Measurements from ENCODE around the gene HOXB7. TPM values are rescaled to one million over a fixed set of nuclear protein-coding genes. Genes with fewer than 3 reads are reported as not detected.

HOXB7 gene
- total RNA-seq, 1 donor from 2014 or later: not detected

DNA sequence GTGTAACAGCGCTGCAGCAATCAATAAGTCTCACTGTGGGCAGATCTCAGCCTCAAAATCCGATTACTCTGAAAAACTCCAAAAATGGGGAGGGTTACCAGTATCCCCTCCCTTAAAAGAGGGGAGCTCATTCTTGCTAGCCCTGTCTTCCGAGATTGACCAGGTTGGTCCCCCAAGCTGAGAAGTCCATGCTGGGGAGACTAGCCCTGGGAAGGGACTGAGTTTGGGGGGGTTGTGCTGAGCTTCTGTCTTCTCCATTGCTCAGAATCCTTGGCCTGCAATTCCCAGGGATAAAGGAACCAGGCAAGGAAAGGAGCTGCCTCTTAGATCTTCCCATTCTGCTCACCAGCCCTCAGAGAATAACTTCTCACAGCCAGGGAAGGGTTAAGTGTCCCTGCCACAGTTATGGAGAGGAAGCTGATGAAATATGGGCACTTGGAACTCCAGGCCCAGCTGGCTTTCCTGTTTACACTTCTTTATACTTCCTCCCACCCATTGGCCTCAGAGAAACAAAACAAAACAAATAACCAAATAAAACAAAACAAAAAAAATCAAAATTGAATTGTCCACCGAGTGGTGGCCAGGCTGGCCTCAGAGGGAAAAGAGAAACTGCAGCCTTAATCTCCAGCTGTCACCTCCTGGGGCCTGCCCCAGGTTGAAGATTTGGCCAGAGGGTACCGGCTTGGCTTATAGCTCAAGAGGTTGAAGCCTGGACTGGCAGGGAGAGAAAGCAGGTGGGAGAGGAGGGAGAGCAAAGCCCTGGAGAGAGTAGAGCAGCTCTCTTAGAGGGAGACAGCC lies 23.3 kb downstream of the HOXB7 start:
- no peak for DNase-seq (ENCODE audit: extremely low spot score, unreplicated experiment)
- Mint-ChIP-seq H3K9me3 (ENCODE audit: unreplicated experiment) (no peaks in the 10 kb centered on the region), H3K4me3 (ENCODE audit: unreplicated experiment) (no peak overlapping the region), H3K4me1 (ENCODE audit: unreplicated experiment) (peaks cover 16% of the 10 kb centered on the region), H3K36me3 (ENCODE audit: unreplicated experiment) (peaks cover 1% of the 10 kb centered on the region), H3K27ac (ENCODE audit: unreplicated experiment) (no peak overlapping the region), H3K27me3 (ENCODE audit: unreplicated experiment) (peaks cover 97% of the 10 kb centered on the region)
- TF ChIP-seq, protein P1, sequence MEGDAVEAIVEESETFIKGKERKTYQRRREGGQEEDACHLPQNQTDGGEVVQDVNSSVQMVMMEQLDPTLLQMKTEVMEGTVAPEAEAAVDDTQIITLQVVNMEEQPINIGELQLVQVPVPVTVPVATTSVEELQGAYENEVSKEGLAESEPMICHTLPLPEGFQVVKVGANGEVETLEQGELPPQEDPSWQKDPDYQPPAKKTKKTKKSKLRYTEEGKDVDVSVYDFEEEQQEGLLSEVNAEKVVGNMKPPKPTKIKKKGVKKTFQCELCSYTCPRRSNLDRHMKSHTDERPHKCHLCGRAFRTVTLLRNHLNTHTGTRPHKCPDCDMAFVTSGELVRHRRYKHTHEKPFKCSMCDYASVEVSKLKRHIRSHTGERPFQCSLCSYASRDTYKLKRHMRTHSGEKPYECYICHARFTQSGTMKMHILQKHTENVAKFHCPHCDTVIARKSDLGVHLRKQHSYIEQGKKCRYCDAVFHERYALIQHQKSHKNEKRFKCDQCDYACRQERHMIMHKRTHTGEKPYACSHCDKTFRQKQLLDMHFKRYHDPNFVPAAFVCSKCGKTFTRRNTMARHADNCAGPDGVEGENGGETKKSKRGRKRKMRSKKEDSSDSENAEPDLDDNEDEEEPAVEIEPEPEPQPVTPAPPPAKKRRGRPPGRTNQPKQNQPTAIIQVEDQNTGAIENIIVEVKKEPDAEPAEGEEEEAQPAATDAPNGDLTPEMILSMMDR (IDR thresholded peaks at IDR 0.05): no peak

GRCh38 chr17:48586355-48587258 lies 24.2 kb downstream of the HOXB7 start:
- Mint-ChIP-seq H3K27me3 (ENCODE audit: unreplicated experiment) (peaks cover 97% of the 10 kb centered on the region), H3K4me3 (ENCODE audit: unreplicated experiment) (no peak overlapping the region), H3K9me3 (ENCODE audit: unreplicated experiment) (no peaks in the 10 kb centered on the region), H3K27ac (ENCODE audit: unreplicated experiment) (no peak overlapping the region), H3K36me3 (ENCODE audit: unreplicated experiment) (peaks cover 1% of the 10 kb centered on the region), H3K4me1 (ENCODE audit: unreplicated experiment) (peaks cover 18% of the 10 kb centered on the region)
- TF ChIP-seq, protein P1 (IDR thresholded peaks at IDR 0.05): no peak
- no peak for DNase-seq (ENCODE audit: extremely low spot score, unreplicated experiment)

- Mint-ChIP-seq H3K27me3 (ENCODE audit: unreplicated experiment) (peaks cover 95% of the 10 kb centered on the region), H3K4me3 (ENCODE audit: unreplicated experiment) (no peak overlapping the region), H3K36me3 (ENCODE audit: unreplicated experiment) (peaks cover 1% of the 10 kb centered on the region), H3K27ac (ENCODE audit: unreplicated experiment) (no peak overlapping the region), H3K9me3 (ENCODE audit: unreplicated experiment) (no peaks in the 10 kb centered on the region), H3K4me1 (ENCODE audit: unreplicated experiment) (peaks cover 16% of the 10 kb centered on the region)
- no peak for DNase-seq (ENCODE audit: extremely low spot score, unreplicated experiment)
- TF ChIP-seq, protein P1 (IDR thresholded peaks at IDR 0.05): no peak
These were observed 26.5 kb downstream of the HOXB7 start for GRCh38 chr17:48584223-48584741.

DNA sequence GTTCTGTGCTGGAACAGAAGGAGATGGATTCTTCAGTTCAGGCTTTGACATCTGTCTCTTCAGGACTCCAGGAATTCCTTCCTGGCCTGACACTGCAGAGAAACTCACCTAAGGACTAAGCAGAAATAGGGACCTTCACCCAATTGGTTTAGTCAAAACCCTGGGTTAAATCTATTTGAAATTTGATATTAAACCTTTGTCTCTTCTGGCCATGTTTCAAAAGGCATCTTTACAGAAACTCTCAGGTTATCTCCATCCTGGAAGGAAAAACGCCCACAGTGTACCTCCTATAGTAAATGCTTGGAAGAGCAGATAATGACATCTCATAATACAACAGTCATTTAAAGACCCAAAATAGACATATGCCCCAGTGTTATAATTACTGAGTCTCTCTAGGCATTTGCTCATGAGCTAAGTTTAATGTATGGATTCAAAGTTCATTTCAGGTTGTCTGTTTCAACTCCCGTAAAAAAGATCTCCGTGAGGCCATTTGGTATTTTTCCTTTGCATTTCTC lies 27.1 kb downstream of the HOXB7 start:
- no peak for DNase-seq (ENCODE audit: extremely low spot score, unreplicated experiment)
- Mint-ChIP-seq H3K4me3 (ENCODE audit: unreplicated experiment) (no peak overlapping the region), H3K27me3 (ENCODE audit: unreplicated experiment) (peaks cover 95% of the 10 kb centered on the region), H3K4me1 (ENCODE audit: unreplicated experiment) (peaks cover 16% of the 10 kb centered on the region), H3K9me3 (ENCODE audit: unreplicated experiment) (no peaks in the 10 kb centered on the region), H3K27ac (ENCODE audit: unreplicated experiment) (no peak overlapping the region), H3K36me3 (ENCODE audit: unreplicated experiment) (peaks cover 1% of the 10 kb centered on the region)
- TF ChIP-seq, protein P1 (IDR thresholded peaks at IDR 0.05): no peak

Data from osteocyte (in vitro differentiated cells).